Upper lobe of left lung (tissue), 6 donors: ENCODE results near the gene MRPL33. TPM values are rescaled to one million over a fixed set of nuclear protein-coding genes. Genes with fewer than 3 reads are reported as not detected.

Source experiments
- ATAC-seq, 2 donors: fragments of 200-7000 bp; cut with Tn5 transposase; one replicate each; pipeline ENCODE4 v1.9.1; 2022; ENCODE audit warnings: mild to moderate bottlenecking in 2 of 2, moderate library complexity in 2 of 2; ENCODE audit not compliant: low FRiP score in 2 of 2
- DNase-seq, 2 donors: peaks; one replicate each; pipeline ENCODE4 v3.0.0-alpha.2; 2019 to 2020
- H3K27ac ChIP-seq, 4 donors: fragments of 200-600 bp; sonication (generic); one replicate each; pipeline ENCODE4 v1.5.1; 2016 to 2019
- H3K27me3 ChIP-seq, 4 donors: fragments of 200-600 bp; sonication (generic); one replicate each; pipeline ENCODE4 v1.5.1; 2017 to 2019
- H3K36me3 ChIP-seq, 4 donors: fragments of 200-600 bp; sonication (generic); one replicate each; pipeline ENCODE4 v1.5.1; 2016 to 2019
- H3K4me1 ChIP-seq, 4 donors: fragments of 200-600 bp; sonication (generic); one replicate each; pipeline ENCODE4 v1.5.1; 2018 to 2019
- H3K4me3 ChIP-seq, 4 donors: fragments of 200-600 bp; sonication (generic); one replicate each; pipeline ENCODE4 v1.5.1; 2017 to 2019; ENCODE audit warnings: mild to moderate bottlenecking in 2 of 4, moderate library complexity in 1 of 4
- H3K9me3 ChIP-seq, 4 donors: fragments of 200-600 bp; sonication (generic); one replicate each; pipeline ENCODE4 v1.5.1; 2018 to 2019
- CTCF ChIP-seq, 6 experiments: fragments of 450-650 bp in 4 of 6; fragments of 200-600 bp in 2 of 6; sonication (generic) in 2 of 6; IDR thresholded peaks; one replicate each; pipeline ENCODE4 v1.5.1; 2016 to 2019; ENCODE audit warnings: antibody characterized with exemption in 6 of 6
- EP300 ChIP-seq, 4 donors: sonication (generic); formaldehyde crosslinking; IDR thresholded peaks; one replicate each; pipeline ENCODE4 v1.5.1; 2017; ENCODE audit warnings: antibody characterized with exemption in 4 of 4, control low read depth in 2 of 4
- POLR2A ChIP-seq, 4 donors: fragments of 450-650 bp; IDR thresholded peaks; one replicate each; pipeline ENCODE4 v1.5.1; 2016 to 2017; ENCODE audit warnings: antibody characterized with exemption in 4 of 4, mild to moderate bottlenecking in 2 of 4
- POLR2AphosphoS5 ChIP-seq, 2 donors: sonication (generic); formaldehyde crosslinking; IDR thresholded peaks; one replicate each; pipeline ENCODE4 v1.5.1; 2017; ENCODE audit warnings: antibody characterized with exemption in 2 of 2
- WGBS, 2 donors: methylation state at CpG; one replicate each; pipeline ENCODE4 v1.1.5; 2017 to 2018; 5-methylcytosine and 5-hydroxymethylcytosine counted together
- total RNA-seq, 6 donors: library from RNA; depleted of rRNA in 4 of 6; stranded (reverse); fragments of >200 nt in 4 of 6; gene quantifications; one replicate each; pipeline versions ENCODE4 v1.1.0 to v1.2.1, GENCODE V29; 2016 to 2021
- donor health status: DM: no; HTN: no; CAD: no; lungs with moderate emphysema.
- donor health status: DM: no; HTN: yes; CAD: no; lungs with severe emphysema.

The MRPL33 gene
- 100 to 1,000 TPM in 2 of 6 donors, 10 to 100 TPM in 4; 54.5 to 122 (median 72.4) TPM for total RNA-seq

DNA sequence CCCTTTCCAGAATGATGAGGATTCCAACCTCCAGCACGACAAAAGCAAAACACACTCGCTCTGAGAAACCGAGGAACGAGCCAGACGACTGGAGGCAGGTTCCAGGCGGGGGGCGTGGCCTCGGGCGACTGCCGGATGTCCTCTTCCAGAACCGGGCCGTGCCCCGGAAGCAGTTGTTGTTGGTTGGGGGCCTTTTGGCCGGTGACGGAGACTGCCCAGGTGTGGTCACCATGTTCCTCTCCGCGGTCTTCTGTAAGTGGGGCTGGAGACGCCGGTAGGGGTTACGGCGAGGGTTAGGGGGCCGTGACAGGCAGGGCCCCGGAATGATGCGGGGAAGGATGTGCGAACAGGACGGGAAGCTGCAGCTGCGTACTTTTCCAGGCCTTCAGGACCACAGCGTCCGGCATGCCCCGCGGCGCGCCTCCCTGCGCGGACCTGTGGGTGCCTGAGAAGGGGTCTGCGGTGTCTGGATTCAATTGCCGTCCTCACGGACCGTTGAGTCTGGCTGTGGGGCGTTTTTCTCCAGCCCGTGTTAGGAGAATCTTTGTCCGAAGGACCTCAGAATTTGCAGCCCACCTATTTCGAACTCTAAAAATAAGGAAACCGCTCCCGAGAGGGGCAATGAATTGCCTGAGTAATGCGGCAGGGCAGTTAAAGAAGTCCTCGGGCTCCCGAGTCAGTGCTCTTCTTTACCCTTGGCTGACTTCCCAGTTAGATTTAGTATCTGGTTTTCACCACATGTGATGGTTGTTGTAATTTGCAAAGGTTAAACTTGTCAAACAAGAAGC, at the start of gene MRPL33:
Gene MRPL33, plus strand, starts transcription at position 172 of the 788 bp plus-strand sequence. Its CDS starts 59 bp downstream, at position 231.
- Histone ChIP-seq H3K27me3 (no peaks in the 10 kb centered on the region), H3K36me3 (peaks cover 0 to 13% (median 0%) of the 10 kb centered on the region in 4 donors), H3K4me3 (peak within 1 kb of the TSS; percentile 57 to 91 (median 72)), H3K4me1 (peaks cover 24 to 28% (median 25%) of the 10 kb centered on the region in 4 donors), H3K9me3 (no peaks in the 10 kb centered on the region), H3K27ac (peak within 1 kb of the TSS; percentile 90 to 95 (median 94))
- DNase-seq (peak; percentile 95 to 98), ATAC-seq (peak; percentile 97 to 99)
- peak in 3 of 4 donors; percentile 71 to 87 (median 78) for TF ChIP-seq POLR2A (IDR thresholded peaks at IDR 0.05)
- peak in 1 of 4 donors; percentile 22 for TF ChIP-seq EP300 (IDR thresholded peaks at IDR 0.05)
- peak; percentile 91 to 95 for TF ChIP-seq POLR2AphosphoS5 (IDR thresholded peaks at IDR 0.05)
- TF ChIP-seq CTCF (IDR thresholded peaks at IDR 0.05) = peak in 1 of 6 experiments; percentile 28
- 0 to 1% methylated on average over 10 to 42 of the region's 48 CpGs for WGBS, 2 donors

DNA sequence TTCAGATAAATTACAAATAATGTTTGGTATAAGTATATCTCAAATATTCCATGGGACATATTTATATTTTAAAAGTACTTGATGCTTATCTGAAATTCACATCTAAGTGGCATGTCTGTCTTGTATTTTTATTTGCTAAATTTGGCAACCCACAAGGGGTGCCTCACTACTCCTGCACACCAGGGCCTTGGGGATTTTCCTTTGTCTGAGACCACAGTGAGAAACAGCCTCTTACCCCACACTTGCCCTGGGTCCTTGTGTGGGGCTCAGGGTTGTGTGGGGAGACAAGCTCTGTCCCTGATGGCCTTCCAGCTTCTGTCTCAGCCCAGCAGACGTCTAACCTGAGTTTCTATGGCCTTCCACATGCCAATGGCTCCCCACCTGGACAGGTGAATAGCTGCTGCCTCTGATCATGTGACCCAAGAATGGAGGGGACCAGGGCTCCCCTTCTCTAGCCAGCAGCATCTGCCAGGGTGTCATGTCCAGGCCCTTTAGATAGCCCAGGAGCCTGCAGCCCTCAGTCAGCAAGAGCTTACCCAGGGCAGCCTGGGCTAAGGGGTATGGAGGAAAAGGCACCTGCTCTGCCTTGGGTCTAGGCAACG, 49.5 kb upstream of the MRPL33 start:
- Histone ChIP-seq H3K4me3 (no peak overlapping the region), H3K4me1 (peaks cover 19 to 26% (median 24%) of the 10 kb centered on the region in 4 donors), H3K27ac (peak overlapping the region; percentile 34 to 45 (median 38)), H3K36me3 (no peaks in the 10 kb centered on the region), H3K27me3 (no peaks in the 10 kb centered on the region), H3K9me3 (no peaks in the 10 kb centered on the region)
- peak in 1 of 2 donors; percentile 24 for ATAC-seq
- 71 to 78% methylated on average over 1 to 2 of the region's 2 CpGs for whole genome bisulfite sequencing, 2 donors
- DNase-seq = peak in 1 of 2 donors; percentile 51
- TF ChIP-seq EP300 (IDR thresholded peaks at IDR 0.05) (no peak), POLR2A (IDR thresholded peaks at IDR 0.05) (no peak), CTCF (IDR thresholded peaks at IDR 0.05) (no peak), POLR2AphosphoS5 (IDR thresholded peaks at IDR 0.05) (no peak)

GRCh38 chr2:27723372-27724144, 48.0 kb upstream of the MRPL33 start:
- H3K9me3 ChIP-seq = no peaks in the 10 kb centered on the region
- peak in 1 of 2 donors; percentile 79 for DNase-seq
- no peaks in the 10 kb centered on the region for H3K36me3 ChIP-seq
- 42% methylated on average over 9 to 11 of the region's 11 CpGs for WGBS, 2 donors
- peak; percentile 67 to 81 for ATAC-seq
- no peaks in the 10 kb centered on the region for H3K27me3 ChIP-seq
- peaks cover 22 to 36% (median 24%) of the 10 kb centered on the region in 4 donors for H3K4me1 ChIP-seq
- TF ChIP-seq POLR2AphosphoS5 (IDR thresholded peaks at IDR 0.05) = no peak
- peak; percentile 75 to 85 (median 82) for TF ChIP-seq CTCF (IDR thresholded peaks at IDR 0.05)
- peak overlapping the region; percentile 41 to 80 (median 70) for H3K27ac ChIP-seq
- no peak overlapping the region for H3K4me3 ChIP-seq

- no peaks in the 10 kb centered on the region for H3K36me3 ChIP-seq
- TF ChIP-seq POLR2AphosphoS5 (IDR thresholded peaks at IDR 0.05) (no peak), EP300 (IDR thresholded peaks at IDR 0.05) (no peak), CTCF (IDR thresholded peaks at IDR 0.05) (no peak), POLR2A (IDR thresholded peaks at IDR 0.05) (no peak)
- H3K4me3 ChIP-seq = no peak overlapping the region
- no peaks in the 10 kb centered on the region for H3K27me3 ChIP-seq
- H3K27ac ChIP-seq = peak overlapping the region; percentile 45 to 80 (median 70)
- WGBS, 2 donors = 84% methylated on average over 3 of the region's 3 CpGs
- H3K4me1 ChIP-seq = peaks cover 26 to 40% (median 27%) of the 10 kb centered on the region in 4 donors
- H3K9me3 ChIP-seq = no peaks in the 10 kb centered on the region
- DNase-seq = no peak
- ATAC-seq = no peak
Measured at GRCh38 chr2:27724191-27724590, 47.3 kb upstream of the MRPL33 start.
